ENCODE data around the gene RBBP8NL.

DNA sequence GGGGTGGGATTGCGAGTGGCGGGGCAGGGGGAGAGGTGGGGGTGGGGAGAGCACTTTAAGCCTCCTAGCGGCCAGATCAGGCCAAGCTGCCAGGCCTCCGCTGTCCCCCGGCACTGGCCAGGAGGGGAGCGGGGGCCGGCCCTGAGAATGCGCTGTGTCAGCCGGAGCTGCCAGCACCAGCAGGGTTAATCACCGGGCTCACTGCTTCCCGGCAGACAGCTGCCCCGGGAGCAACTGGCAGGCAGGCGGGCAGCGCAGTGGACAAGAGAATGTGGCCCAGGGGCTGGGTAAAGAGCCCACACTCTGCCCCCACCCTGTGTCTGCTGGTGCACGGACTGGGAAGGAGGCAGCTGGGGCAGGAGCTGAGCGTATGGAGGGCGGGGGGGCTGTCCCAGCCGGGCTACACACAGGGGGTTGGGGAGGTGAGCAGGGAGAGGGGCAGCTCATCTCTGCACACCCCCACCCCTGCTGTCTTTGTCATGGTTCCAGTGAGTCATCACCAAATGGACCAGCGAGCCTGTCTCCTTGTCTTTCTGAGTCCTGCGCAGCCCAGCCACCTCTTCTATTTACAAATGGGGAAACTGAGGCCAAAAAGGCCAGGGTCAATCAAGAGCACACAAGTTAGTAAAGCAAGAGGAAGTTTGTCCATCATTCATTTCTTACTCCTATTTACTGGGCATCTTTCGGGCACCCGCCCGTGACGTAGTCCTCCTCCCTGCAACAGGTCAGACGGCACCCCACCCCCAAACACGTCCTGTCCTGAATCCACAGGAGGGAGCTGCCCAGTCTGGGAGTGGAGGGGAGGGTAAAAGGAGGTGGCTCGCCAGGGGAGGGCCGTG lies 58.1 kb downstream of the RBBP8NL start:
- TF ChIP-seq, protein P1, sequence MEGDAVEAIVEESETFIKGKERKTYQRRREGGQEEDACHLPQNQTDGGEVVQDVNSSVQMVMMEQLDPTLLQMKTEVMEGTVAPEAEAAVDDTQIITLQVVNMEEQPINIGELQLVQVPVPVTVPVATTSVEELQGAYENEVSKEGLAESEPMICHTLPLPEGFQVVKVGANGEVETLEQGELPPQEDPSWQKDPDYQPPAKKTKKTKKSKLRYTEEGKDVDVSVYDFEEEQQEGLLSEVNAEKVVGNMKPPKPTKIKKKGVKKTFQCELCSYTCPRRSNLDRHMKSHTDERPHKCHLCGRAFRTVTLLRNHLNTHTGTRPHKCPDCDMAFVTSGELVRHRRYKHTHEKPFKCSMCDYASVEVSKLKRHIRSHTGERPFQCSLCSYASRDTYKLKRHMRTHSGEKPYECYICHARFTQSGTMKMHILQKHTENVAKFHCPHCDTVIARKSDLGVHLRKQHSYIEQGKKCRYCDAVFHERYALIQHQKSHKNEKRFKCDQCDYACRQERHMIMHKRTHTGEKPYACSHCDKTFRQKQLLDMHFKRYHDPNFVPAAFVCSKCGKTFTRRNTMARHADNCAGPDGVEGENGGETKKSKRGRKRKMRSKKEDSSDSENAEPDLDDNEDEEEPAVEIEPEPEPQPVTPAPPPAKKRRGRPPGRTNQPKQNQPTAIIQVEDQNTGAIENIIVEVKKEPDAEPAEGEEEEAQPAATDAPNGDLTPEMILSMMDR (conservative IDR thresholded peaks at IDR 0.05; ENCODE audit: low read depth, low read length) = peak; percentile 36; the same call in 1 of the 2 replicates
- no peak for TF ChIP-seq EZH2 (IDR thresholded peaks at IDR 0.05; ENCODE audit: borderline replicate concordance, low read depth, low read length, poor library complexity, severe bottlenecking)
